ENCODE measurements around the gene GNAO1.

The GNAO1 gene

GRCh38 chr16:56336711-56337110, 145.4 kb downstream of the GNAO1 start:
- no peak for DNase-seq (ENCODE audit: low read depth)

- no peak for DNase-seq (ENCODE audit: low read depth)
Observed at GRCh38 chr16:56337131-56337857, 146.0 kb downstream of the GNAO1 start.

GRCh38 chr16:56337858-56338325, 146.6 kb downstream of the GNAO1 start:
- DNase-seq (ENCODE audit: low read depth): no peak

GRCh38 chr16:56338566-56339318, 147.5 kb downstream of the GNAO1 start:
- DNase-seq (ENCODE audit: low read depth): no peak

- no peak for DNase-seq (ENCODE audit: low read depth)
Observed at GRCh38 chr16:56339431-56340195, 148.3 kb downstream of the GNAO1 start.

- no peak for DNase-seq (ENCODE audit: low read depth)
Observed at GRCh38 chr16:56340416-56340815, 149.1 kb downstream of the GNAO1 start.

- no peak for DNase-seq (ENCODE audit: low read depth)
Observed at GRCh38 chr16:56340864-56341365, 149.6 kb downstream of the GNAO1 start.

- no peak for DNase-seq (ENCODE audit: low read depth)
Observed at GRCh38 chr16:56341656-56342399, 150.5 kb downstream of the GNAO1 start.

GRCh38 chr16:56343661-56344517, 152.6 kb downstream of the GNAO1 start:
- DNase-seq (ENCODE audit: low read depth): no peak

GRCh38 chr16:56344518-56345405, 153.5 kb downstream of the GNAO1 start:
- no peak for DNase-seq (ENCODE audit: low read depth)

GRCh38 chr16:56345406-56346050, 154.2 kb downstream of the GNAO1 start:
- no peak for DNase-seq (ENCODE audit: low read depth)

- no peak for DNase-seq (ENCODE audit: low read depth)
Observed at GRCh38 chr16:56346131-56346890, 155.0 kb downstream of the GNAO1 start.

GRCh38 chr16:56347166-56347565, 155.9 kb downstream of the GNAO1 start:
- no peak for DNase-seq (ENCODE audit: low read depth)

- no peak for DNase-seq (ENCODE audit: low read depth)
Observed at GRCh38 chr16:56347670-56348069, 156.4 kb downstream of the GNAO1 start.

- DNase-seq (ENCODE audit: low read depth): no peak
Observed at GRCh38 chr16:56348168-56349085, 157.1 kb downstream of the GNAO1 start.

- DNase-seq (ENCODE audit: low read depth): no peak
Observed at GRCh38 chr16:56349086-56349415, 157.8 kb downstream of the GNAO1 start.

GRCh38 chr16:56349711-56350161, 158.4 kb downstream of the GNAO1 start:
- no peak for DNase-seq (ENCODE audit: low read depth)

Data from stimulated activated CD8-positive, alpha-beta memory T cell treated with anti-CD3 and anti-CD28 coated beads, Interleukin-7, amount 100 ng/mL, for 24 hours (primary cell).